ENCODE measurements around the gene SUPT20HL1.

SUPT20HL1 gene

DNA sequence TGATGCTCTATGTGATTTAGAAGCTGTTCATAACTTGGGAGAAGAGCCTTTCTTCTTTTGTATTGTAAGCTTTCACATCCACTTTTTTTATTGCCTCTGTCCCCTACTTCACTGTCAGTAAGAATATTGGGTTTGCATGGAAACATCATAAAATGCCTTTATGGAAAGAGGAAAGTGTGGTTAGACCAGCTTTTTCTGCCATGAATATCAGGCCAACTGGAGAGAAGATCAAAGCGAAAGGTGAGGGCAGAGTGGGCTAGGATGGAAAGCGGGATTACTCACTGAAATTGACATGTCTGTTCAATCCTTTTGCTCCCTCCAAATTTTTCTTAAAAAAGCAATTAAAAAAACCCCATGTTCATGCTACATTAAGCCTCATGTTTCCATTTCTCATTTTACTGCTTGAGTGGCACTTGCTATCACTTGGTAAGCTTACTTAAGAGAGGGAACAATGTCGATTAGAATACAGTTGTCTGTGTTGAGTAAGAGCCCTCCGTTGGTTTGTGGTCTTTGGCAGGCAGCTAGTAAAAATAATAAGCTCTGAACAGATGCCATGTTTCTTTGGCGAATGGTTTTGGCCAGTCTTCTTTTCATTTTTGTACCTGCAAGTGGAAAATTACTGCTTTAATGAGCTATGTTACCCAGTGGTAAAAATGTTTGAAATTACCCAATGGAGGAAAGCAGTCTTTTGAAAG is 35.9 kb downstream of the SUPT20HL1 start:
- DNase-seq (ENCODE audit: low read depth in 1 of 2, low spot score in 1 of 2): no peak

DNA sequence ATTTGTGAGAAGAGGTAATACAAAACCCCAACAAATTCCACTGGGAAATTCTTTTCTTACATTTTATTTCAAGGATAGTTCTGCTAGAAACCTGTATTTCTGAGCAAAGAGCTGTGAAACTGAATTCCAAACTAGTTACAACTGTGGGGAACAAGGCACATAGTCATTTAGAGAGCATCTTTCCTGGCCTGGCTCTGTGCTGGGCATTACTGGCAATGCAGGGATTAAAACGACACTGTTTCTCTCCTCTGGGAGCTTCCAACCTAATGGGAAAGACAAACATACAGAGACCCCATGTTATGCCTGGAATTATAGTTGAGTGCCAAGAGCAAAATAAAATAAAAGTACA is 36.5 kb downstream of the SUPT20HL1 start:
- DNase-seq (ENCODE audit: low read depth in 1 of 2, low spot score in 1 of 2): no peak

DNA sequence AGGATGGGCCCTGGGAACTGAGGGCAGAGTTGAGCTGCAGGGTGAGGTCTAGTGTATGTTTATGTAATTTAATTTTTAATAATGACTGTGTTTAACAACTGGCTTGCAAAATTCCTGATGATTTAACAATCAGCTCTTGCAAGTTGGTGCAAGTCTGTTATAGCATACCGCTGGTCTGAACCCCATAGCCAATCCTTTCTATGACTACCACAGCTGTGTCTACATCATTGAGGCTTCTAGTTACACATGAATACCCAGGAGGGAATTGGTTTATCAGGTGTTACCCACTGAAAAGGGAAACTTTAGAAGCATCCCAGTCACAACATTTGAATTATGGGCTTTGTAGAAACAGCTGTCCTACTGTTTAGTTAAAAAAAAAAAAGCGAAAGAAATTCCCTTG is 38.3 kb downstream of the SUPT20HL1 start:
- no peak for DNase-seq (ENCODE audit: low read depth in 1 of 2, low spot score in 1 of 2)

DNA sequence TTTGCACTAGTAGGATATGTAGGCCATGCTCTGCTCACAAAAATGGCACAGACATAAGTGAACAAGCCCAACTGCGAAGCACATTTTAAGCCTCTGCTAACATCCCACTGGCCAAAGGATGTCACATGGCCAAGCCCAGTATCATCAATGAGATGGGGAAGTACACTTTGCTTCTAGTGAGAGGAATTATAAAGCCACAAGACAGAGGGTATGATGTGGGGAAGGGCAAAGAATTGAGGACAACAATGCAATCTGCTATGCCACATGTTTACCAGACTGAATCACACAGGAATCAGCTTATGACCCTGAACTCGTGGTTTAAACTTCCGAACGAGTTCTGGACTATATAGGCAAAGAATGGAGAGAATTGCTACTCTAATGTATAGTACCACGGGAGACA is 39.1 kb downstream of the SUPT20HL1 start:
- DNase-seq (ENCODE audit: low read depth in 1 of 2, low spot score in 1 of 2): no peak

DNA sequence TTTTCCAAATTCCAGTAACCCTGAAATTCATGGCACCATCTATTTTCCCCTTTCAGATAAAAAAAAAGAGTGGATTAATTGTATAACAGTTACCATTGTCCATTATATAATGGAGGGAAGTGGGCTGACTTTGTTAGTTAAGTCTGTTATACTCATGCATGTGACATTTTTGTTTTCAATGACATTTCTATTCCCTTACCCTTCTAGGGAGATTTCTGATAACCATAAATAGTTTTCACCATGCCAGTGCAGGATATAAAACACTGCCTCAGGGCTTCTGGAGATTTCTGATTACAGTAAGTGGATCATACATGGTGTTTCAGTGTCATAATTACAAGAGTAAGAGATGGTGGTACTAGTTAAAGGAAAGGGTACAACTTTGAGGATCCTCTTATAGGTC is 45.5 kb downstream of the SUPT20HL1 start:
- no peak for DNase-seq (ENCODE audit: low read depth in 1 of 2, low spot score in 1 of 2)
